Measurements from ENCODE around the gene CSHL1.
"Not testable (repeated sequence)": the region's sequence is repeated elsewhere in the genome, so short reads cannot be mapped to it uniquely, and the experiment has no call there.

CSHL1 gene

DNA sequence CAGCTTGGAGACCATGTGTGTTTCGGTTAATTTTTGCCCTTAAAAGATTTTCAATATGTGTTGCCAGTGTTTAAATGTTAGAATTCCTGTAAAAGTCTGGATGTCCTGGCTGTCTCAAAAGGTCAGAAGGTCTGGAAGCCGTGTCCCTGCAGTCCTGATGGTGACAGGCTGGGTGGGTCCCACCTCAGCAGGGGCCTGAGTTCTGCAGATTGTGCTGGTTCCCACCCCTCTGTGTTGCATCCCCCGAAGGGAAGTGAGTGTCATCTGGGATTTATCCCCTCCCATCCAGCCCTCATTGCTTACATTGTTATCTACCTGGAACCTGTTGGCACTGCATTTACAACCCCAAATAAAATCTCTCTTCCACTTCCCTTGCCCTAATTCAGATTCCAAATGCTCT is 17.0 kb downstream of the CSHL1 start:
- not testable (repeated sequence) for DNase-seq (ENCODE audit: low read depth, low spot score); H3K27ac ChIP-seq

DNA sequence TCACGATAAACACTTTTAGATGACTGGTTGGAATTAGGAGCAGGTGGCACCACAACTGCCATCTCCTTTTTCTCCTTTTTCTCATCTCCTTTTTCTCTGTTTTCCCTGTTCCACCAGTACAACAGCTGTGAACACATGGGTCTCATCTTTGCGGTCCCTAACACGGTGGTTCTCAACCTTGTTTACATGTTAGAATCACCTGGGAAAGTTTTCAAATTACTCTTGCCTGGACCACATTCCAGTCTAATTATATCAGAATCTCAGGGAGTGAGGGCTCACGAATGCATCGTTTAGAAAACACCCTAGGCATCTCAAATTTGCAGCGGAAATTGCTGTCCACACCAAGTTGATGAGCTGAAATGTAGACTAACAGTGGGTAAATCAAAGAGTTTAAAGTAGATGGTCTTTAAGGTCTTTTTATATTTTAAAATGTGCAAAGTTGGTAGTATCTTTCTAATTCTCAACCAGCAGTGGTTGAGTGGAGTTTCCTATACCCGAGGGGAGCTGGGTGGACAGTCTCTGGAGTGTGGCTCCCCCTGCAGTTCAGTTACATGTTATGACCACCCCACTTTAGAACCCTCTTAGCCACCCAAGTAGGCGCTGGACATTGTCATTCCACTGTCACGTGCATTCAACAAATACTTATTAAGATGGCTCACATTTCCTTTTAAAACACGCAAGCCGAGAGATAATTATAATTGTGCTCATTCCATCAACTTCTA is 18.6 kb downstream of the CSHL1 start:
- not testable (repeated sequence) for DNase-seq (ENCODE audit: low read depth, low spot score); H3K27ac ChIP-seq

DNA sequence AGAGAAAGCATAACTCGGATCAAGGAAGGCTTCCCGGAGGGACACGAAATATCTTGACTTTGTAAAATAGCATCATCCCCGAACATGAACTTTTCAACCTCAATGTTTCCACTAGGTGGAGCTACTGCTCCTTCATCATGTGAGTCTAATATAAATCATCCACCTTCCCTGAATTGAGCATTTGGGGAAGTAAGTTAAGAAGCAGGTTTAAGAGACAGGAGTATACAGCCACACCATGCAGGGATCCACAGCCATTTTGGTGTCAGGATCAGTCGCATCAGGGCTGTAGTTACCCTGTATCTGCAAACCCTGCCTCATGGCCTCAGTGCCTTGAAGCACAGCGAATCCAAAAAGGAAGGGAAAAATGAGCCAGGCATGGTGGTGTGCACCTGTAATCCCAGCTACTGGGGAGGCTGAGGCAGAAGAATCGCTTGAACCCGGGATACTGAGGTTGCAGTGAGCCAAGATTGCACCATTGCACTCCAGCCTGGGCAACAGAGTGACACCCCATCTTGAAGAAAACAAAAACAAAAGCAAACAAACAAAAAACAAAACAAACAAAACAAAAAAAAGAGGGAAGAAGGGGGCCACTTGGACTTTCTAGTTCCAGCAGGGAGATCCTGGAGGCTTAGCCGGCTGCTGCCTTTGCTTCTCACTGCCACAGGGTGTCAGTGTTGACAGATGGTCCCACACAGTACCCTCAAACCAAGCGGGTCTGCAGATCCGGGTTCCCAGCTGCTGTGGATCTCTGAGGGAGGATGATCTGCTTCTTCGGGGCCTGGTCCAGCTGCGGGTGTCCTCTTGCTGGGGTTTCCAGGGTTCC is 21.8 kb downstream of the CSHL1 start:
- not testable (repeated sequence) for DNase-seq (ENCODE audit: low read depth, low spot score); H3K27ac ChIP-seq

DNA sequence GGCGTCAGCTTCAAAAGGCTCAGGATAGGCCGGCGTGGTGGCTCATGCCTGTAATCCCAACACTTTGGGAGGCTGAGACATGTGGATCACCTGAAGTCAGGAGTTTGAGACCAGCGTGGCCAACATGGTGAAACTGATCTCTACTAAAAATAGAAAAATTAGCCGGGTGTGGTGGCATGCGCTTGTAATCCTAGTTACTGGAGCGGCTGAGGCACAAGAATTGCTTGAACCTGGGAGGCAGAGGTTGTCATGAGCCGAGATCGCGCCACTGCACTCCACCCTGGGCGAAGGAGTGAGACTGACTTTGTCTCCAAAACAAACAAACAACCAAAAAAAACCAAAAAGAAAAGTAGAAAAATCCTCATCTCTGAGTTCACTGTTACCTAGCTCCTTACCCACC is 25.9 kb downstream of the CSHL1 start:
- DNase-seq (ENCODE audit: low read depth, low spot score); H3K27ac ChIP-seq: not testable (repeated sequence)

DNA sequence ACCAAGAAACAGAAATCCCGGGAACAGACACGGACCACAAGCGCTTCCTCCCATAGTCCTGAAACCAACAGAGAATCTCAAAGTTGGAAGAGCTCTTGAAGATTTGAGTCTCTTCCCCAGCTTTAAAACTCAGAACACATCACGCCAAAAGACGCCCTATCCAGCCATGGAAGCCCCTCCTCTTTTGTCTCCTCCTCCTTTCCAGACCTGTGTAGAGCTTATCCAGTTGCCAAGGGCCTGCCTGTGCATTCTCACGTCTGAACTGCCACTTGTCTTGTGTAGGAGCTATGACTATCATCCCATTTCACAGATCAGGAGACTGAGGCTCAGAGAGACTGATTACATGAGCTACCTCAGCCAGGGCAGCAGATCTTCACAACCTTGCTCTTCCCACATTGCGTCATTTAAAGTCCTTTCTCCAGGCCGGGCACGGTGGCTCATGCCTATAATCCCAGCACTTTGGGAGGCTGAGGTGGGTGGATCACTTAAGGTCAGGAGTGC is 28.4 kb downstream of the CSHL1 start:
- not testable (repeated sequence) for DNase-seq (ENCODE audit: low read depth, low spot score); H3K27ac ChIP-seq

DNA sequence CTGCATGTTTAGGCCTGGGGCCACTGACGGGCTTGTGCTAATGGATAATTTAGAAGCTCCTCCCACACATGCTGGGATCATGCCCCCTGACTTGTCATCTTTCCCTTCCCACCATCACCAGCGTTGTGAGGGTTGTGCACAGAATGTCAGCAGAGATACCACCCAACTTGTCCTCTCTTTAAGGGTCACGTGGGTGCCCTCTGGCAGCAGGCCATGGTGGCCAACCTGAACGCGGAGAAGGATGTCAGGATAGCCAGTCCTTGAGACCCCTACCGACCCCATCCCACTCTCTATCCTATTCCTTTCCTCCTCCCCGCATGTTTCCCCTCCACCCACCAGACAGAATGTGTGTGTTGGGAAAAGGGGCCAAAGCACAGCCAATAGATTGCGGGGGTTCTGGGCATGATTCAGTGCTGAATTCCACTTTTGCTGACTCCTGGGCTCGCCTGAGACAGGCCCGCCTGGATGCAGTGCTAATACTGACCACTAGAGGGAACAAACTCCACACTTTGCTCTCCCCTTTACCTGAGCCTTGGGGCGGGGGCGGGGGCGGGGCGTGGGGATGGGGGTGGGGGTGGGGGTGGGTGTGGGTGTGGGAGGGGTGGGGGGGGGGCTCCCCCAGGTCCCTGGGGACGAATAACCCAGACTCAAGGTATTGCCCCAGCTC is 29.0 kb downstream of the CSHL1 start, which contains the start of gene GH2:
TSS of gene GH2 (minus strand) at position 10 of the 667 bp plus-strand sequence. CDS start 143 bp downstream, outside the sequence.
- no peak for DNase-seq (ENCODE audit: low read depth, low spot score)
- H3K27ac ChIP-seq: no peak within 1 kb of the TSS

DNA sequence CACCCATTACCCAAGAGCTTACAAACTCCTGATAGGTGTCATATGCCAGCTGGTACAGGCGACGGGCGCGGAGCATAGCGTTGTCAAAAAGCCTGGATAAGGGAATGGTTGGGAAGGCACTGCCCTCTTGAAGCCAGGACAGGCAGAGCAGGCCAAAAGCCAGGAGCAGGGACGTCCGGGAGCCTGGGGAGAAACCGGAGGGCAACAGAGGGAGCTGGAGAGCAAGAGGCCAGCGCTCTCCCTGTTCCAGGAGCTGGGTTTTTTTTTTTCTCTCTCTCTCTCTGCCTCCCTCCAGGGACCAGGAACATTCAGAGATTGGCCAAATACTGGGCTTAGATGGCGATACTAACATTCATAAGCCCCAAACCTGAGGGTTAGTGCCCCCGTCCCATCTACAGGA is 29.7 kb downstream of the CSHL1 start:
- not testable (repeated sequence) for DNase-seq (ENCODE audit: low read depth, low spot score)

DNA sequence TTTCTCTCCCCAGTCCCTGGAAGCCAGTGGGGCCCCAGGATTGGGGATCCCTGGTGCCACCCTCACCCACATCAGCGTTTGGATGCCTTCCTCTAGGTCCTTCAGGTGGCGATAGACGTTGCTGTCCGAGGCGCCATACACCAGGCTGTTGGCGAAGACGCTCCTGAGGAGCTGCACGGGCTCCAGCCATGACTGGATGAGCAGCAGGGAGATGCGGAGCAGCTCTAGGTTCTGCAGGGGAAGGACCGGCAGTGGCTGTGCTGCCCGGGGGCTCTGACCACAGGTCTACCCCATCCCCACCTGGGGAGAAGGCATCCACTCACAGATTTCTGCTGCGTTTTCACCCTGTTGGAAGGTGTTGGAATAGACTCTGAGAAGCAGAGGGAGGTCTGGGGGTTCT is 30.4 kb downstream of the CSHL1 start:
- no peak overlapping the region for H3K27ac ChIP-seq
- no peak for DNase-seq (ENCODE audit: low read depth, low spot score)

More for the DNA sequence above, 29.7 kb downstream of the CSHL1 start:
- H3K27ac ChIP-seq: not testable (repeated sequence)

DNA sequence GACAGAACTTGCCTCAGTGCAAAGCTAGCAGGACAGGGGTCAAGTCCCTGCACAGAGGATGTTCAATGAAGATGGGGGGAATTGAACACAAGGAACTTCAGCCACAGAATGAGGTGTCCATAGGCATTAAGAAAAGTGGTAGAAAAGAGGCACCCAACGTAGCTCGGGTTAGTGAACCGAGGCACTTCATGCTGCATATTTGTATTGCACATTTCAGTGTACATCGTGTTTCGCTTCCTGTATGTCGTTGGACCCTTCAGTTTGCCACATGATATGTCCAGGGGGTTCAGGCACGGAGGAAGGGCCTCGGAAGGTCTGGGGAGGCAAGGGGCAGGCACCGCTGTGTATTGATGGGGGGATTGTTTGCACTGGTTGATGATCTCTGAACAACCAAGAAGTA is 32.6 kb downstream of the CSHL1 start:
- not testable (repeated sequence) for H3K27ac ChIP-seq; DNase-seq (ENCODE audit: low read depth, low spot score)

DNA sequence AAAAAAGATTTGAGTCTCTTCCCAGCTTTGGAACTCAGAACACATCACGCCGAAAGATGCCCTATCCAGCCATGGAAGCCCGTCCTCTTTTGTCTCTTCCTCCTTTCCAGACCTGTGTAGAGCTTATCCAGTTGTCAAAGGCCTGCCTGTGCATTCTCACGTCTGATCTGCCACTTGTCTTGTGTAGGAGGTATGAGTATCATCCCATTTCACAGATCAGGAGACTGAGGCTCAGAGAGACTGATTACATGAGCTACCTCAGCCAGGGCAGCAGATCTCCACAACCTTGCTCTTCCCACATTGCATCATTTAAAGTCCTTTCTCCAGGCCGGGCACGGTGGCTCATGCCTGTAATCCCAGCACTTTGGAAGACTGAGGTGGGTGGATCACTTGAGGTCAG is 36.4 kb downstream of the CSHL1 start:
- DNase-seq (ENCODE audit: low read depth, low spot score); H3K27ac ChIP-seq: not testable (repeated sequence)

DNA sequence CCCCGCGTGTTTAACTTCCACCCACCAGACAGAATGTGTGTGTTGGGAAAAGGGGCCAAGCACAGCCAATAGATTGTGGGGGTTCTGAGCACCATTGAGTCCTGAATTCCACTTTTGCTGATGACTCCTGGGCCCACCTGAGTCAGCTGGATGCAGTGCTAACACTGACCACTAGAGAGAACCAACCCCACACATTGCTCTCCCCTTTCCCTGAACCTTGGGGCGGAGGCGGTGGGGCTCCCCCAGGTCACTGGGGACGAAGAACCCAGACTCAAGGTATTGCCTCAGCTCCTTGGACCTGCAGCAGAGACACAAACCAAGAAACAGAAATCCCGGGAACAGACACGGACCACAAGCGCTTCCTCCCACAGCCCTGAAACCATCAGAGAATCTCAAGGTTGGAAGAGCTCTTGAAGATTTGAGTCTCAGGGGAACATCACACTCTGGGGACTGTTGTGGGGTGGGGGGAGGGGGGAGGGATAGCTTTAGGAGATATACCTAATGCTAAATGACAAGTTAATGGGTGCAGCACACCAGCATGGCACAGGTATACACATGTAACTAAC is 36.9 kb downstream of the CSHL1 start:
- DNase-seq (ENCODE audit: low read depth, low spot score); H3K27ac ChIP-seq: not testable (repeated sequence)

DNA sequence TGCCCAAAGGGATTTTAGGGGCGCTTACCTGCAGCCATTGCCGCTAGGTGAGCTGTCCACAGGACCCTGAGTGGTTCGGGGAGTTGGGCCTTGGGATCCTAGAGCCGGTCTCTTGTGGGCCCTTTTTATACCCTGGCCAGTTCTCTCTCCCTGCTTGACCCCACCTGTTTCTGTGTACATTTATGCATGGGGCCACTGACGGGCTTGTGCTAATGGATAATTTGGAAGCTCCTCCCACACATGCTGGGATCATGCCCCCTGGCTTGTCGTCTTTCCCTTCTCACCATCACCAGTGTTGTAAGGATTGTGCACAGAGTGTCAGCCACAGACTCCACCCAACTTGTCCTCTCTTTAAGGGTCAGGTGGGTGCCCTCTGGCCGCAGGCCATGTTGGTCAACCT is 37.5 kb downstream of the CSHL1 start, which contains the start of gene CSH2:
TSS of gene CSH2 (minus strand) at position 101 of the 400 bp plus-strand sequence. CDS start at position 38, 63 bp downstream.
- H3K27ac ChIP-seq; DNase-seq (ENCODE audit: low read depth, low spot score): not testable (repeated sequence)

DNA sequence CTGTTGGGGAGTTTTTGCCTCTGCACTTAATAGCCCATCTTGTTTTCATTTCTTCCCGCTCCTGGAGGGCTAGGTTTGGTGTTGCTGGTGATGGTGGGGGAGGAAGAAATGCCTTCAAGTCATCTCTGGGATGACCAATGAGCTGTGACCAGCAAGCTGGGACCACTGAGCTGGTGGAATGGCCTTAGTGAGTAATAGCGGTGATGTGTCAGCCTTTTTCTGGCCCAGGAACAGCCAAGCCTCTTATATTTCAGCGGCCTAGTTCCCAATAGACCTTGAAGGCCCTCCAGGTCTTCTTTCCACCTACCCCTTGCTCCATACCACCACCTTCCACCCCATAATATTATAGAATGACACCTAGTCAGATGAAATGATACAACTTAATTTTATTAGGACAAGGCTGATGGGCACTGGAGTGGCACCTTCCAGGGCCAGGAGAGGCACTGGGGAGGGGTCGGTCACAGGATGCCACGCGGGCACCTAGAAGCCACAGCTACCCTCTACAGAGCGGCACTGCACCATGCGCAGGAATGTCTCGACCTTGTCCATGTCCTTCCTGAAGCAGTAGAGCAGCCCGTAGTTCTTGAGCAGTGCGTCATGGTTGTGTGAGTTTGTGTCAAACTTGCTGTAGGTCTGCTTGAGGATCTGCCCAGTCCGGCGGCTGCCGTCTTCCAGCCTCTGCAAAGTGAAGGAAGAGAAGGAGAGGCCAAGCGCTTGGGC is 39.3 kb downstream of the CSHL1 start:
- not testable (repeated sequence) for DNase-seq (ENCODE audit: low read depth, low spot score)

DNA sequence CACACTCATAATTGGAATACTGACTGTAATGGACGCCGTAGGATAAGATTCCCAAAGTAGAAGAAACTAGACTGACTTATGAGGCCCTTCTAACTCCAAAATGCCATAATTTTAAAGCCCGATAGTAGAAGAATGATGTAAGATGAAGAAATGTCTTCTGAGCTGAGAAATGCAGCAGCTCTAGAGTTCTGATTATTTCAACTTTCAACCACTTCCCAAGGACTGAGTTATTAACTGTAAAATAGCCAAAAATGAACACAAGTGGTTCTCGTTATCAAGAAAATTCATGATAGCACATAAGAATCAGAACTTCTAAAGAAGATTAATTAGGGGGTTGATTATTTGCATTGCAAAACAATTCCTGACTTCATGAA is 40.8 kb downstream of the CSHL1 start:
- not testable (repeated sequence) for H3K27ac ChIP-seq; DNase-seq (ENCODE audit: low read depth, low spot score)

More for the DNA sequence above, 39.3 kb downstream of the CSHL1 start:
- H3K27ac ChIP-seq: not testable (repeated sequence)

DNA sequence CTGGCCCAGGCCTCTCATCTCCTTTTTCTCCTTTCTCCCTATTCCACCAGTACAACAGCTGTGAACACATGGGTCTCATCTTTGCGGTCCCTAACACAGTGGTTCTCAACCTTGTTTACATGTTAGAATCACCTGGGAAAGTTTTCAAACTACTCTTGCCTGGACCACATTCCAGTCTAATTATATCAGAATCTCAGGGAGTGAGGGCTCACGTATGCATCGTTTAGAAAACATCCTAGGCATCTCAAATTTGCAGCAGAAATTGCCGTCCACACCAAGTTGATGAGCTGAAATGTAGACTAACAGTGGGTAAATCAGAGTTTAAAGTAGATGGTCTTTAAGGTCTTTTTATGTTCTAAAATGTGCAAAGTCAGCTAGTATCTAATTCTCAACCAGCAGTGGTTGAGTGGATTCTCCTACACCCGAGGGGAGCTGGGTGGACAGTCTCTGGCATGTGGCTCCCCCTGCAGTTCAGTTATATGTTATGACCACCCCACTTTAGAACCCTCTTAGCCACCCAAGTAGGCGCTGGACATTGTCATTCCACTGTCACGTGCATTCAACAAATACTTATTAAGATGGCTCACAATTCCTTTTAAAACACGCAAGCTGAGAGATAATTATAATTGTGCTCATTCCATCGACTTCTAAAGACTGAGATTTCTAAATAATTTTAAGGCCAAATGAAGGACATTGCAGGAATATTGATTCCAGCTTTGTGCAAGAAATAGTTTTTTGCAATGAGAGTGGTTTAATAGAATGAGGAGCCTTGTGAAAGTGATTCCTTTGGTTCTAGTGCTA is 41.4 kb downstream of the CSHL1 start:
- not testable (repeated sequence) for DNase-seq (ENCODE audit: low read depth, low spot score); H3K27ac ChIP-seq

DNA sequence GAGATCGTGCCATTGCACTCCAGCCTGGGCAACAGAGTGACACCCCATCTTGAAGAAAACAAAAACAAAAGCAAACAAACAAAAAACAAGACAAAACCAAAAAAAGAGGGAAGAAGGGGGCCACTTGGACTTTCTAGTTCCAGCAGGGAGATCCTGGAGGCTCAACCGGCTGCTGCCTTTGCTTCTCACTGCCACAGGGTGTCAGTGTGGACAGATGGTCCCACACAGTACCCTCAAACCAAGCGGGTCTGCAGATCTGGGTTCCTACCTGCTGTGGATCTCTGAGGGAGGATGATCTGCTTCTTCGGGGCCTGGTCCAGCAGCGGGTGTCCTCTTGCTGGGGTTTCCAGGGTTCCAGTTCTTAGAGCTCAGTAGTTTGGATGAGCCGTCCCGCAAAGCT is 44.4 kb downstream of the CSHL1 start:
- not testable (repeated sequence) for DNase-seq (ENCODE audit: low read depth, low spot score); H3K27ac ChIP-seq

Measured in epithelial cell of prostate (primary cell).